Muscle layer of colon (tissue), 2 donors: ENCODE data around the gene CASTOR1.
"Not testable (repeated sequence)": the region's sequence is repeated elsewhere in the genome, so short reads cannot be mapped to it uniquely, and the experiment has no call there.

Source experiments
- H3K27ac ChIP-seq: one replicate; pipeline ENCODE4 v1.7.0; 2013; ENCODE audit warnings: low read depth, mild to moderate bottlenecking, low read length, moderate library complexity
- H3K27me3 ChIP-seq, 2 donors: one replicate each; pipeline ENCODE4 v1.7.0; 2013; ENCODE audit warnings: low read length in 2 of 2, mild to moderate bottlenecking in 2 of 2; ENCODE audit not compliant: insufficient read depth in 2 of 2, control insufficient read depth in 1 of 2
- H3K36me3 ChIP-seq: one replicate; pipeline ENCODE4 v1.7.0; 2013; ENCODE audit warnings: mild to moderate bottlenecking, low read length; ENCODE audit not compliant: insufficient read depth
- H3K4me1 ChIP-seq: one replicate; pipeline ENCODE4 v1.7.0; 2013; ENCODE audit warnings: mild to moderate bottlenecking, low read length; ENCODE audit not compliant: insufficient read depth
- H3K4me3 ChIP-seq, 2 donors: one replicate each; pipeline ENCODE4 v1.7.0; 2013; ENCODE audit warnings: low read length in 2 of 2, low read depth in 1 of 2, mild to moderate bottlenecking in 1 of 2, moderate library complexity in 1 of 2
- H3K9ac ChIP-seq: one replicate; pipeline ENCODE4 v1.7.0; 2013; ENCODE audit warnings: low read length
- H3K9me3 ChIP-seq: one replicate; pipeline ENCODE4 v1.7.0; 2013; ENCODE audit warnings: mild to moderate bottlenecking, low read length
- donor health status: abdominal sarcoma.
- donor health status: Adenocarcinoma of cecum.

Gene CASTOR1

GRCh38 chr22:30289141-30289979 lies at the start of gene CASTOR1:
Gene CASTOR1 (minus strand): TSS chr22:30289505. CDS start chr22:30289497, 8 bp downstream.
- Histone ChIP-seq H3K4me3 (peak within 1 kb of the TSS; percentile 76 to 91), H3K4me1 (peaks cover 28% of the 10 kb centered on the region), H3K9me3 (no peaks in the 10 kb centered on the region), H3K9ac (peak within 1 kb of the TSS; percentile 33), H3K27ac (peak within 1 kb of the TSS; percentile 95), H3K36me3 (peaks cover 38% of the 10 kb centered on the region), H3K27me3 (no peaks in the 10 kb centered on the region)

GRCh38 chr22:30338802-30339201 lies 49.5 kb upstream of the CASTOR1 start:
- H3K9me3 ChIP-seq, result no peaks in the 10 kb centered on the region
- no peaks in the 10 kb centered on the region for H3K27me3 ChIP-seq
- H3K27ac ChIP-seq, result no peak overlapping the region
- H3K4me1 ChIP-seq, result no peaks in the 10 kb centered on the region
- H3K36me3 ChIP-seq, result peaks cover 98% of the 10 kb centered on the region
- no peak overlapping the region for H3K4me3 ChIP-seq
- H3K9ac ChIP-seq, result no peak overlapping the region

- H3K9me3 ChIP-seq, H3K4me1 ChIP-seq, H3K9ac ChIP-seq, H3K4me3 ChIP-seq, H3K27me3 ChIP-seq, H3K27ac ChIP-seq: not testable (repeated sequence)
- H3K36me3 ChIP-seq, result peaks cover 98% of the 10 kb centered on the region
These were observed 49.0 kb upstream of the CASTOR1 start for GRCh38 chr22:30338341-30338740.

- H3K9me3 ChIP-seq, result no peaks in the 10 kb centered on the region
- H3K9ac ChIP-seq, result no peak overlapping the region
- no peaks in the 10 kb centered on the region for H3K4me1 ChIP-seq
- H3K36me3 ChIP-seq, result peaks cover 98% of the 10 kb centered on the region
- H3K27ac ChIP-seq, result no peak overlapping the region
- no peaks in the 10 kb centered on the region for H3K27me3 ChIP-seq
- no peak overlapping the region for H3K4me3 ChIP-seq
These were observed 48.1 kb upstream of the CASTOR1 start for GRCh38 chr22:30337461-30337778.

GRCh38 chr22:30336752-30337460 lies 47.6 kb upstream of the CASTOR1 start:
- H3K4me3 ChIP-seq, result no peak overlapping the region
- no peak overlapping the region for H3K9ac ChIP-seq
- no peak overlapping the region for H3K27ac ChIP-seq
- H3K9me3 ChIP-seq, result no peaks in the 10 kb centered on the region
- no peaks in the 10 kb centered on the region for H3K4me1 ChIP-seq
- H3K27me3 ChIP-seq, result no peaks in the 10 kb centered on the region
- peaks cover 95% of the 10 kb centered on the region for H3K36me3 ChIP-seq

GRCh38 chr22:30335236-30335635 lies 45.9 kb upstream of the CASTOR1 start:
- Histone ChIP-seq H3K27me3 (no peaks in the 10 kb centered on the region), H3K9me3 (no peaks in the 10 kb centered on the region), H3K36me3 (peaks cover 79% of the 10 kb centered on the region), H3K4me3 (no peak overlapping the region), H3K27ac (no peak overlapping the region), H3K4me1 (no peaks in the 10 kb centered on the region), H3K9ac (no peak overlapping the region)

- no peaks in the 10 kb centered on the region for H3K4me1 ChIP-seq
- no peaks in the 10 kb centered on the region for H3K9me3 ChIP-seq
- H3K27me3 ChIP-seq, result no peaks in the 10 kb centered on the region
- no peak overlapping the region for H3K9ac ChIP-seq
- peaks cover 74% of the 10 kb centered on the region for H3K36me3 ChIP-seq
- H3K4me3 ChIP-seq, result no peak overlapping the region
- no peak overlapping the region for H3K27ac ChIP-seq
These were observed 45.3 kb upstream of the CASTOR1 start for GRCh38 chr22:30334646-30335045.

- Histone ChIP-seq H3K27me3 (no peaks in the 10 kb centered on the region), H3K27ac (no peak overlapping the region), H3K36me3 (peaks cover 64% of the 10 kb centered on the region), H3K9ac (no peak overlapping the region), H3K9me3 (no peaks in the 10 kb centered on the region), H3K4me1 (no peaks in the 10 kb centered on the region), H3K4me3 (no peak overlapping the region)
These were observed 44.4 kb upstream of the CASTOR1 start for GRCh38 chr22:30333707-30334087.

- Histone ChIP-seq H3K27me3 (no peaks in the 10 kb centered on the region), H3K4me3 (no peak overlapping the region), H3K27ac (no peak overlapping the region), H3K36me3 (peaks cover 59% of the 10 kb centered on the region), H3K9ac (no peak overlapping the region), H3K4me1 (no peaks in the 10 kb centered on the region), H3K9me3 (no peaks in the 10 kb centered on the region)
These were observed 43.8 kb upstream of the CASTOR1 start for GRCh38 chr22:30332994-30333706.

GRCh38 chr22:30332551-30332950 lies 43.2 kb upstream of the CASTOR1 start:
- Histone ChIP-seq H3K4me3 (no peak overlapping the region), H3K9me3 (no peaks in the 10 kb centered on the region), H3K9ac (no peak overlapping the region), H3K4me1 (peaks cover under 1% of the 10 kb centered on the region), H3K36me3 (peaks cover 54% of the 10 kb centered on the region), H3K27ac (no peak overlapping the region), H3K27me3 (no peaks in the 10 kb centered on the region)

- peaks cover 14% of the 10 kb centered on the region for H3K36me3 ChIP-seq
- H3K27me3 ChIP-seq, result no peaks in the 10 kb centered on the region
- no peak overlapping the region for H3K4me3 ChIP-seq
- peaks cover 29% of the 10 kb centered on the region for H3K4me1 ChIP-seq
- H3K9ac ChIP-seq, result no peak overlapping the region
- H3K9me3 ChIP-seq, result no peaks in the 10 kb centered on the region
- H3K27ac ChIP-seq, result no peak overlapping the region
These were observed 39.3 kb upstream of the CASTOR1 start for GRCh38 chr22:30328466-30329049.
